ENCODE data around the gene CEMIP2. TPM values are rescaled to one million over a fixed set of nuclear protein-coding genes. Genes with fewer than 3 reads are reported as not detected.

The CEMIP2 gene
- total RNA-seq, 4 donors from 2014 or later: 10.6 to 29.9 (median 14.7) TPM

- no peaks in the 10 kb centered on the region for H3K4me1 ChIP-seq
- H3K27me3 ChIP-seq: no peaks in the 10 kb centered on the region
- ATAC-seq (no peak), DNase-seq (no peak)
- no peak for TF ChIP-seq POLR2A (IDR thresholded peaks at IDR 0.05)
- TF ChIP-seq, protein P1, sequence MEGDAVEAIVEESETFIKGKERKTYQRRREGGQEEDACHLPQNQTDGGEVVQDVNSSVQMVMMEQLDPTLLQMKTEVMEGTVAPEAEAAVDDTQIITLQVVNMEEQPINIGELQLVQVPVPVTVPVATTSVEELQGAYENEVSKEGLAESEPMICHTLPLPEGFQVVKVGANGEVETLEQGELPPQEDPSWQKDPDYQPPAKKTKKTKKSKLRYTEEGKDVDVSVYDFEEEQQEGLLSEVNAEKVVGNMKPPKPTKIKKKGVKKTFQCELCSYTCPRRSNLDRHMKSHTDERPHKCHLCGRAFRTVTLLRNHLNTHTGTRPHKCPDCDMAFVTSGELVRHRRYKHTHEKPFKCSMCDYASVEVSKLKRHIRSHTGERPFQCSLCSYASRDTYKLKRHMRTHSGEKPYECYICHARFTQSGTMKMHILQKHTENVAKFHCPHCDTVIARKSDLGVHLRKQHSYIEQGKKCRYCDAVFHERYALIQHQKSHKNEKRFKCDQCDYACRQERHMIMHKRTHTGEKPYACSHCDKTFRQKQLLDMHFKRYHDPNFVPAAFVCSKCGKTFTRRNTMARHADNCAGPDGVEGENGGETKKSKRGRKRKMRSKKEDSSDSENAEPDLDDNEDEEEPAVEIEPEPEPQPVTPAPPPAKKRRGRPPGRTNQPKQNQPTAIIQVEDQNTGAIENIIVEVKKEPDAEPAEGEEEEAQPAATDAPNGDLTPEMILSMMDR (IDR thresholded peaks at IDR 0.05 in 4 of 5, conservative IDR thresholded peaks at IDR 0.05 in 1 of 5): no peak
- intact Hi-C loops (cut with DNase I; ENCODE audit: low total_unique reads): no loop called here
- in situ Hi-C loops (cut with MboI; ENCODE audit: low sequenced_read_pairs in 4 of 4): loop anchor here in 1 of 4 donors (25.0 kb wide), 1 partner anchor 465 kb away; no protein-coding TSS in a partner anchor
- H3K4me3 ChIP-seq: no peak overlapping the region
- no peaks in the 10 kb centered on the region for H3K36me3 ChIP-seq
- no peaks in the 10 kb centered on the region for H3K9me3 ChIP-seq
- no peak overlapping the region for H3K27ac ChIP-seq
These were observed 29.0 kb upstream of the CEMIP2 start for GRCh38 chr9:71797266-71797665.

DNA sequence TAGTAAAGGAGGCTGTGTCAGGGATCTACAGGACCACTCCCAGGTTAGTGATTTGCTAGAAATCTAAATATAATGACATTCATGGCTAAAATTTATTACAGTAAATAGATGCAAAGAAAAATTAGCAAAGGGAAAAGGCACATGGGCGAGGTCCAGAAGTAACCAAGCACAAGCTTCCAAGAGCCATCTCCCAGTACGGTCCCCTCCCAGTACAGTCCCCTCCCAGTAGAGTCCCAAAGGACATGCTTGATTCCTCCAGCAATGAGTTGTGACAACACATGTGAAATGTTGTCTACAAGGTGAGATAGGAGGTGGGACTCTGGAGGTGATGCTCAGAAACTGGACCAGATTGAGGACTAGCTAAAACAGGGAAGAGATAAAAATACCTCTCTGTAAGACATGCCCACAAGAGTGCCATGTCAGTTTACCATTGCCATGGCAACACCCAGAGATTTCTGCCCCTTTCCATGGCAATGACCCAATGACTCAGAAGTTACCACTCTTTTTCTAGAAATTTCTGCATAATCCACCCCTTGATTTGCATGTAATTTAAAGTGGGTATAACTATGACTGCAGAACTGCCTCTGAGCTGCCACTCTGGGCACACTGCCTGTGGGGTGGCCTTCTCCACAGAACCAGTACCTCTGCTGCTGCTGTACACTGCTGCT lies 27.9 kb upstream of the CEMIP2 start:
- intact Hi-C loops (cut with DNase I; ENCODE audit: low total_unique reads) (no loop called here), in situ Hi-C loops (cut with MboI; ENCODE audit: low sequenced_read_pairs in 4 of 4) (loop anchor here in 1 of 4 donors (25.0 kb wide), 1 partner anchor 466 kb away; no protein-coding TSS in a partner anchor)
- no peaks in the 10 kb centered on the region for H3K27me3 ChIP-seq
- no peaks in the 10 kb centered on the region for H3K4me1 ChIP-seq
- H3K36me3 ChIP-seq: no peaks in the 10 kb centered on the region
- ATAC-seq (no peak), DNase-seq (no peak)
- TF ChIP-seq, protein P1 (IDR thresholded peaks at IDR 0.05 in 4 of 5, conservative IDR thresholded peaks at IDR 0.05 in 1 of 5): no peak
- no peak for TF ChIP-seq POLR2A (IDR thresholded peaks at IDR 0.05)
- no peak overlapping the region for H3K27ac ChIP-seq
- no peaks in the 10 kb centered on the region for H3K9me3 ChIP-seq
- H3K4me3 ChIP-seq: no peak overlapping the region

- Histone ChIP-seq H3K36me3 (no peaks in the 10 kb centered on the region), H3K9me3 (no peaks in the 10 kb centered on the region), H3K27ac (no peak overlapping the region), H3K27me3 (no peaks in the 10 kb centered on the region), H3K4me1 (no peaks in the 10 kb centered on the region), H3K4me3 (no peak overlapping the region)
- TF ChIP-seq, protein P1 (IDR thresholded peaks at IDR 0.05 in 4 of 5, conservative IDR thresholded peaks at IDR 0.05 in 1 of 5): no peak
- no peak for TF ChIP-seq POLR2A (IDR thresholded peaks at IDR 0.05)
- DNase-seq (no peak), ATAC-seq (no peak)
- in situ Hi-C loops (cut with MboI; ENCODE audit: low sequenced_read_pairs in 4 of 4) (loop anchor here in 1 of 4 donors (25.0 kb wide), 1 partner anchor 467 kb away; no protein-coding TSS in a partner anchor), intact Hi-C loops (cut with DNase I; ENCODE audit: low total_unique reads) (no loop called here)
These were observed 26.9 kb upstream of the CEMIP2 start for GRCh38 chr9:71795097-71795813.

DNA sequence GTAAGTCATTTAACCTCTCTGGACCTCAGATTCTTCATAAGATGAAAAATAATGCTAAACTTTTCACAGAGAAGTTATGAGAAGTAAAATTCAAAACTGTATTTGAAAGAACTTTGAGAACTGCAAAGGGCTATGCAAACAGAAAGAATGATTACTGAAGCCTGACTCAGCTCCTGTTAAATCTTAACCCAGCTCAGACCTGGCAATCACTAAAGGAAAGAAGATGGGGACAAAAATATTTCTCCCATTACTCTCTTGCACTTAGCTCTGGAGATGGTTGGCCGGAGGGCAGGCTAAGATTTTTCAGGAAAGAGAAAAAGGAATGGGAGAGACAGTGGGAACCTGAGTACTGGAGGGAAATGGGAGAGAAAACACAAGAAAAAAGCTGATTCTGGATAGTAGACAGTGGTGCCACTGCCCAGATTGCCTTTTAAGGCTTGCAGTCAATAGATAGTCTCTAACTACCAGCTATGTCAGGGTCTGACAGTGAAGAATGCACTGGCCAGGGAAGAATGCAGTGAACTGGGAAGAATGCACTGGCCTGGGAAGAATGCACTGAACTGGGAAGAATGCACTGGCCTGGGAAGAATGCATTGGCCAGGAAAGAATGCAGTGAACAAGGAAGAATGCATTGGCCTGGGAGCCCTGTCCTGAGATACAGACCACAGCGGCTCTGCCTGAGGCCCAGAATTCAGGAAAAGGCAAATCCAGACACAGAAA lies 25.2 kb upstream of the CEMIP2 start:
- Histone ChIP-seq H3K36me3 (no peaks in the 10 kb centered on the region), H3K4me3 (no peak overlapping the region), H3K27ac (no peak overlapping the region), H3K4me1 (no peaks in the 10 kb centered on the region), H3K9me3 (no peaks in the 10 kb centered on the region), H3K27me3 (no peaks in the 10 kb centered on the region)
- DNase-seq: no peak
- in situ Hi-C loops (cut with MboI; ENCODE audit: low sequenced_read_pairs in 4 of 4) (loop anchor here in 1 of 4 donors (25.0 kb wide), 1 partner anchor 469 kb away; no protein-coding TSS in a partner anchor), intact Hi-C loops (cut with DNase I; ENCODE audit: low total_unique reads) (no loop called here)
- TF ChIP-seq POLR2A (IDR thresholded peaks at IDR 0.05): no peak
- no peak for ATAC-seq

DNA sequence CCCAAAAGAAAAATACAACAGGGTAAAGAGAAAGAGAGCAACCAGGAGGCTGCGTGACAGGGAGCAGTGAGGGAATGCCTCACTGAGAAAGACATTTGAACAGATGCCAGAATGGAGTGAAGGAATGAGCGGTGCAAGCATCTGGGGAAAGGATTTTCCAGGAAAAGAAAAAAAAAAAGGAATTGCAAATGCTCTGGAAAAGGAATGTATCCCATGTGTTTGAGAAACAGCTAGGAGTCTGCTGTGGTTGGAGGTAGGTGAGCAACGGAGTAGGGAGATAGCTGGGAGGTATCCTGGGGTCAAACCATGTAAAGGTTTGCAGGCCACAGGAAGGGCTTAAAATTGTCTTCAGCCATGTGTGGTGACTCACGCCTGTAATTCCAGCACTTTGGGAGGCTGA lies 23.6 kb upstream of the CEMIP2 start:
- in situ Hi-C loops (cut with MboI; ENCODE audit: low sequenced_read_pairs in 4 of 4) (loop anchor here in 1 of 4 donors (25.0 kb wide), 1 partner anchor 470 kb away; no protein-coding TSS in a partner anchor), intact Hi-C loops (cut with DNase I; ENCODE audit: low total_unique reads) (no loop called here)
- TF ChIP-seq, protein P1 (IDR thresholded peaks at IDR 0.05 in 4 of 5, conservative IDR thresholded peaks at IDR 0.05 in 1 of 5): no peak
- TF ChIP-seq POLR2A (IDR thresholded peaks at IDR 0.05): no peak
- no peak for DNase-seq
- no peak overlapping the region for H3K4me3 ChIP-seq
- no peaks in the 10 kb centered on the region for H3K27me3 ChIP-seq
- no peak overlapping the region for H3K27ac ChIP-seq
- H3K4me1 ChIP-seq: no peaks in the 10 kb centered on the region
- H3K9me3 ChIP-seq: no peaks in the 10 kb centered on the region
- ATAC-seq: no peak
- H3K36me3 ChIP-seq: no peaks in the 10 kb centered on the region
